ENCODE results near the gene NEMP2. TPM values are rescaled to one million over a fixed set of nuclear protein-coding genes. Genes with fewer than 3 reads are reported as not detected.
A peak's percentile ranks its signal among the peaks of the same experiment; 100 is the strongest.

Gene NEMP2
- polyA plus RNA-seq, 2 of the 4 experiments (the other 2 are of a cell fraction): 7.1 to 22.0 TPM

- TF ChIP-seq ATOH8 (CRISPR knock-in tag; IDR thresholded peaks at IDR 0.05; ENCODE audit: low read depth): no peak; the same call in none of the 2 replicates
- TF ChIP-seq FOXS1 (CRISPR knock-in tag; IDR thresholded peaks at IDR 0.05): 0 out of 2 replicates have a peak, but pooled peaks have one; percentile 51
- no peak for TF ChIP-seq CTCF (IDR thresholded peaks at IDR 0.05)
- TF ChIP-seq CBX8 (IDR thresholded peaks at IDR 0.05): no peak
- TF ChIP-seq SMC3 (IDR thresholded peaks at IDR 0.05): peak; percentile 43; the same call in 2 of the 3 replicates
- no peak for TF ChIP-seq ZC3H11A (IDR thresholded peaks at IDR 0.05)
- 0 out of 2 replicates have a peak, but pooled peaks have one; percentile 33 for TF ChIP-seq RNF2 (IDR thresholded peaks at IDR 0.05; ENCODE audit: borderline replicate concordance, low read depth)
- peak; percentile 82 to 95 for TF ChIP-seq JUN (IDR thresholded peaks at IDR 0.05)
- peak; percentile 83; the same call in 1 of the 2 replicates for TF ChIP-seq TP53 (CRISPR knock-in tag; IDR thresholded peaks at IDR 0.05)
- TF ChIP-seq RAD21 (conservative IDR thresholded peaks at IDR 0.05 in 1 of 2, IDR thresholded peaks at IDR 0.05 in 1 of 2): peak in 1 of 2 experiments; percentile 48; a peak in 4 of 5 replicates
- TF ChIP-seq EP300 (IDR thresholded peaks at IDR 0.05): no peak
- TF ChIP-seq REST (IDR thresholded peaks at IDR 0.05): no peak
- peak; percentile 67 for TF ChIP-seq POLR2A (IDR thresholded peaks at IDR 0.05; ENCODE audit: low read length)
- TF ChIP-seq BHLHE40 (IDR thresholded peaks at IDR 0.05; ENCODE audit: low read depth, low read length): no peak
- no peak for TF ChIP-seq CHD4 (IDR thresholded peaks at IDR 0.05; ENCODE audit: borderline replicate concordance)
- no peak for TF ChIP-seq MYC (IDR thresholded peaks at IDR 0.05; ENCODE audit: borderline replicate concordance, low read length)
- TF ChIP-seq HDAC2 (IDR thresholded peaks at IDR 0.05): no peak
- TF ChIP-seq ELK1 (IDR thresholded peaks at IDR 0.05; ENCODE audit: low read depth, low read length): no peak
- peak; percentile 92 for TF ChIP-seq E2F6 (IDR thresholded peaks at IDR 0.05; ENCODE audit: borderline replicate concordance, low read depth)
- 0 out of 3 replicates have a peak, but pooled peaks have one; percentile 38 for TF ChIP-seq BCL3 (IDR thresholded peaks at IDR 0.05)
Measured at GRCh38 chr2:190534310-190535120, at the start of gene NEMP2 (continued).

Measured in A549 (cell line).